NCI-H526 (cell line): ENCODE measurements around the gene KCNJ15.
"Not testable (repeated sequence)": the region's sequence is repeated elsewhere in the genome, so short reads cannot be mapped to it uniquely, and the experiment has no call there.

Experiments
- DNase-seq, 2 experiments: peaks; one replicate each; lab custom pipeline; 2025; lab: John Stamatoyannopoulos, UW

The KCNJ15 gene

GRCh38 chr21:38244885-38245869 lies 11.6 kb upstream of the KCNJ15 start:
- DNase-seq: no peak

DNA sequence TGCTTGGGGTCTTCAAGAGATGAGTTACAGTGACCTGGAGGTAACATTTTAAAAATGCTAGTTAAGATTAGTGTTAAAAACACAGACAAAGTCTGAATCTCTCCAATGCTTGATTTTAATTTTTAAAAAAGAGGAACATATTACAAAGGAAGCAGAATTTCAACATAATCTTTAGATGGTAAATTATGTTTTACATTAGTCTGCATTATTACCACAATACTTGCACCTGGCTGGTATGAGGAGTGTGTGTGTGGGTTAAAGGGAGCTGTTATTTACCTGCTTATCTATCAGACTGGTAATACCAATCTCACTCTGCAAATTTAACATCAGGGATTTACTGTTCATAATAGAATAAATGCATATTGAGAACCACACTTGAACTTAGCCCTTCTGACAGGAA lies 10.3 kb upstream of the KCNJ15 start:
- DNase-seq: no peak

DNA sequence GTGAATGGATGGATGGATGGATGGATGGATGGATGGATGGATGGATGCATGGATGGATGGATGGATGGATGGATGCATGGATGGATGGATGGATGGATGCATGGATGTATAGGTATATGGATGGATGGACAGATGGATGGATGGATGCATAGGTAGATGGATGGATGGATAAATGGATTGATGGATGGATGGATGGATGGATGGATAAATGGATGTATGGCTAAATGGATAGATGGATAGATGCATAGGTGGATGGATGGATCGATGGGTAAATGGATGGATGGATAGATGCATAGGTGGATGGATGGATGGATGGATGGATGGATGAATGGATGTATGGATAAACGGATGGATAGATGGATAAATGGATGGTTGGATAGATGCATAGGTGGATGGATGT lies 9.7 kb upstream of the KCNJ15 start:
- not testable (repeated sequence) for DNase-seq

DNA sequence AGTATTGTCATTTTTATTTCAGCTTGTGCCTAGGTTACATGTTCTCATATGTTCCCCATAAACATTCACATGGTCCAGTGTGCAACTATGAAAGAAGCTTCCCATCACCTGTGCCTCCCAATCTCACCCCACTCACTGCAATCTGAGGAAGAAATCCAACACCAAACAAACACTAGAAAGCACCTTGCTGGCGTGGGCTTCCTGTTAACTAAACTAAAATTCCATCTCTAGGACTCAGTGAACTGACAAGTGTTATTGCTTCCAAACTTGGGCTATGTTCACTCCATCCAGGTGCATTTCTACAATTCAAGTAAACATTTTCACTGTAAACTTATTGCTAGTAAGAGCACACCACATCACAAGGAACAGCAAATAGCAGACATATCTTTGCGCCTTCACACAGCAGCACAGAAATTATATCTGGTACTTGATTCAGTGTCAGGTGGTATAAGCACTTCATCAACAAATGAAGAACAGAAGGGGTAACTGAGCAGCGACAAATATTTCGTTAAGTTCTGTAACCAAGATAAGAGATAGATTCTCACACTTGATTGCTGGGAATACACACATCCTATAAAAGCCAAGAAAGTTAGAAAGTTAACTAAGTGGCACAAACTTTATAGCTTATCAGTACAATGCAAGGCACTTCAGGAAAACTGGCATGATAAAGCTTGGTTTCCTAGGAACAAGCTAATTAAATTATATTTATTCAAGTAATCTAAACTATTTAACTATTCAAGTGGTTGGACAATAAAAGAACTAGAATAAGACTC lies 8.9 kb upstream of the KCNJ15 start:
- no peak for DNase-seq

DNA sequence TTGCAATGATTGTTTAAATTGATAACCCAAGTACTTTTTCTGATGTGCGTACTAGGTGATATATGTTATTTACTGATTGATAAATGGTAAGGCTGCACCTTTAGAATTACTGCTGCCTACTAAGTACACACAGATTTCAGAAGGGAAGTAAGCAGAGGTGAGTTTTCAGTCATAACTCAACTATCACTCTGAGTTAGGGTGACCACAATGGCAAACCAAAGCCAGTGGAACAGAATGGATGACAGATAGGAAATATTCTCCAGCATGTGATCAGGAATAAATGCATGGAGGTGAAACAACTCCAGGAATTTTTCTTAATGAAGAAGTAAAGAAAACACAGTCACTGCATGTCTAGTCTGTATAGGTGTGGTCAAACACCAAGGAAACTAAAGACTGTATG lies 7.5 kb upstream of the KCNJ15 start:
- no peak for DNase-seq

DNA sequence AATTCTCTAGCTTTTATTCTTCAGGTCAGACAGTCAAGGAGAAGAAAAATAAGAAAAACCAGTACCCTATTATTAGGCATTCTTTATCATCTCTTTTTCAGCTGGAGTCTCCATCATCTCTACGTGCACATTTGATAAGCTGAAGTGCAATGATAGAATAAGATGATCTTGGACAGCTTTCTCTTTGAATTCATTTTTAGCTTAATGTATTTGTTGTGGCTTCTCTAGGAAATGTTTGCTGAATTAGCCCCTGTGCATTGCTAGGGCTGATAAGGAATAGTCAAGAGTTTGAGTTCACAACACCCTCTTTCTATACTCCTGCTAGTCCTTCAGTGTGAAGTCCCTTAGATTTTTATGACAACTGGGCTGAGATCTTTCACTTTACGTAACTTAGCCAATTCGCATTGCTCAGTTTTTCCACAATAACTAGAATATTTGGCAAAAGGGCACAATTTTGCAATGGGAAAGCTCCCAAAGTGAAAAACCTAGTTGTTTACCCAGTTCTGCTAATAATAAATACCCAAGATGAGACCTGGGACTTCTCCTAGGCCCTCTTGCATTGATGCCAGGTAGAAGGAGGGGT lies 7.0 kb upstream of the KCNJ15 start:
- DNase-seq: no peak

DNA sequence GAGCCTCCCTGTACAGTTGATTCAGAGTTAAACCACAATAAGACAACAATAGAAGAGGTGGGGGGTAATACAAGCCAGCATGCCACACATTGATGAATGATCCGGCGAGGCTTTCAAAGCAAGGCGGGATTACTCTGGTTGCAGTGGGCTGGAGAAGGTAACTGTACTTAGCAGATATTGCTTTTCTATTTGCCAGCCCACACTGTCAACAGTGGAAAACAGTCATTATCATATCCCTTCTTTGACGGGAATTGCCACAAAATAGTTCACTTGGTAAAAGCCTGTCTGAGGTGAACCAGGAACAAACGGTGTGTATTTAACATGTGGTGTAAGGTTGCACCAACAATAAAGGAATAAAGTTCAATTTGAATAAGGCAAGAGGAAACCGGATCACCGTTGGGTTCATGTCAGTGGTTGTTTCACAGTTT lies 5.8 kb upstream of the KCNJ15 start:
- DNase-seq: peak; percentile 10 to 37

- DNase-seq: no peak
Measured at GRCh38 chr21:38254970-38255369, 1.8 kb upstream of the KCNJ15 start.

GRCh38 chr21:38255571-38256117 lies 1.1 kb upstream of the KCNJ15 start:
- DNase-seq: no peak

DNA sequence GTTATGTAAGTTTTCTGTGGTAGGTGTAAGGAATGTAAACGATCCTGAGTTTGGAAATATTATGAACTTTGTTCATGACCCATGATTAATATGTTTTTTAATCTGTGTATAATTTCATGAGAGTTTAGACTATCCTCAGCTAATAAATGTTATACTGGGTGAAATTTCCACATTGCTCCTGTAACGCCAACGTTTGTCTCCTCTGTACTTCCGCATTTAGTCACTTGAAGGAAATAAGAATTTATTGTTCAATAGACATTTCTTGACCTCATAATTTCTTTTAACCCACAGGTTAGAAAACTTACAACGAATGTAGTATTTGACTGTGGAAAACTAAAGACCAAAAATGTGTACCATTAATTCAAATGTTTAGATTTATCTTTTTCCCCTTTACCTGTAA lies 876 bp downstream of the KCNJ15 start:
- DNase-seq: no peak

DNA sequence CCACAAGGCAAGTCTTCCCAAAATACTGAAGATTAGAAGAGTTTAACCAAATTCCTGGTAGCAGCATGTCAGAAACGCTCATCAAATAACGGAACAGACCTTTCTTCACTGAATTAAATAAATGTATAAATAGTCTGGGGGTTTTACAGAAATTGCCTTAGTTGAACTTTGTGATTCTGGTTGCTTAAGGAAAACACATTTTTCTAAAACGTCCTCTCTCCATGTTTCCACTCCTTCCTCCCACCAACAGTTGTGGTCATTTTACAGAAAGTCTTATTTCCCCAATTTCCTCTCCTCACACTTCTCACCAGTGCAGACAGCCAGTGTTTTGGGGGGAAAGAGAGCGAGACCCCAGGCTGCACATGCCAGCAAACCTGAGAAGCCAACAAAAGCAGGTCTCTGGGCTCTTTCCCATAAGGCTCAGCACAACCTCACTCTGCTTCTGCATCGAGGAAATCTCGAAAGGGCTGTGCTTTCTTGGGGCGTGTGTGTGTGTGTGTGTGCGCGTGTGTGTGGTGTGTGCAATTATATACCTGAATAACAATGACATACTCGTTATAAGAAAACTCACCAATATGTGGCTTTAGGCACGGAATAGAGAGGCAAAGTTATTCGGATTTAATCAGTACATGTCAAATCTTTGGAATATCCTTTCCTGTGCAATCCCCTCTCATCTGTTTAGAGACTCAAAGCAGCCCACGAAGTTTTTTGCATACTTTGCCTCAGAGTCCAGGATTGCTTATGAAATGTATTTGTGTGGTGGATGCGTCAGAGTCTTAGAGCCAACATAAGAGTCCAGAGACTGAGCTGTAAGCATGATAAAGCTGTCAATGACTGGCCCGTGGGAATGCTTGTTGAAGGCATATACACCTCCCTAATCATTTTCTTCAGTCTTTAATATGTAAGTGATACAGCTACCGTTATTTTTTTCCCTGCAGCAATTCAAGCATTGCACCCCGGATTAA lies 2.0 kb downstream of the KCNJ15 start:
- DNase-seq: no peak

DNA sequence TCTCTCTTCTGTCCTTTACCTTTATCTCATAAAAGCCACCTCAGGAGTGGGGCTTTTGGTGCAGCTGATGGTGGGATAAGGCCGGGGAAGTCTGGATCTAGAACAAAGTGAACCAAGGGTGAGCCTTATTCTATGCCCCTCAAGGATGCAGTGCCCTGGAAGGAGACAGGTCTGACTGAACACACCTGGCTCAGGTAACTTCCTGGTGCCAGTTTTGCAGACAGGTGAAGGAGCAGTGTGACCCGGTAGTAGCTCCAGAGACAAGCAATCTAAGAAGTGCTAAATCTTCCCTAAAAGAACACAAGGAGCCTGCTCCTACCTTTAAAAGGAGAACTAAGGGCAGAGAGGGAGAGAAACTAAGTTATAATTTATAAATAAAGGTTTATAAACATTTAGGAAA lies 2.9 kb downstream of the KCNJ15 start:
- no peak for DNase-seq

- DNase-seq: no peak
Measured at GRCh38 chr21:38260426-38260825, 3.6 kb downstream of the KCNJ15 start.

- DNase-seq: no peak
Measured at GRCh38 chr21:38261851-38262250, 5.1 kb downstream of the KCNJ15 start.

GRCh38 chr21:38263493-38263892 lies 6.7 kb downstream of the KCNJ15 start:
- no peak for DNase-seq

DNA sequence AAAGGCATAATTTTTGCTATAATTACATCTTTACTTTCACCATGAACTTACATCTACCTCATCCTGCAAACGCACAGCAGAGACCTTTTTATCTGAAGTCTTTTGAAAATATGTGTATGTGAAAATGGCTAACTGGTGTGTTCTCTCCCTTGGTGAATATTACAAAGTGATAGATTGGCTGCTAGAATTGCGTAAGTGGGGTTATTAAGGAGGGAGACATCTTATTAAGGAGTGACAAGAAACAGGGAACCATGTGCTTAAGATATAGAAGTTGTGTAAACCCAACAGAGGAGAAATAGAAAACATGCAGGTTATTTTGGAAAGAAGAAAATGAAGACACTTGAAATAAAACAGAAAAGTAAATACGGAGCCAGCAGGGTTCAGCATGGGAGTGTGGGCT lies 7.8 kb downstream of the KCNJ15 start:
- no peak for DNase-seq

DNA sequence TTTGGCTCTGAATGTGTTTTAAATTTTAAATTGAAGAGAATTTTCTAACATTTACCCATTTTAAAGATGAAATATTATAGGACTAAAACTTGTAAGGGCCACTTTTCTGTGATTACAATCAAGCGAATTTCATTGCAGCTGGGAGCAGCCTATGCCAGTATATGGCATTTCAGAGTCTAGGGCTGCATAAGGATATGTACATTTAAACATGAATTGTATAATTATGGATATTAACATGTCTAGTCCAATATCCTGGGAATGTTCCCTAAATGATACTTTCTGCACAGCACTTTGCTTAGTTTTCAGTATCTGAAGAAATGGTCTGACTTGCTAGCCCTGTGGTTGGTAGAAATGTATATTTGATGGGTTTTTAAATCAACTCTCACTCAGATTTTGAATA lies 8.4 kb downstream of the KCNJ15 start:
- no peak for DNase-seq

- DNase-seq: no peak
Measured at GRCh38 chr21:38266732-38267131, 9.9 kb downstream of the KCNJ15 start.

GRCh38 chr21:38267136-38267755 lies 10.5 kb downstream of the KCNJ15 start:
- DNase-seq: no peak

GRCh38 chr21:38267991-38268863 lies 11.4 kb downstream of the KCNJ15 start:
- no peak for DNase-seq
